HG02678 (cell line): Measurements from ENCODE around the gene TMEM170A.

Experiments
- ATAC-seq: cut with Tn5 transposase; IDR thresholded peaks from one replicate; pipeline ENCODE4 v1.9.1; 2021; ENCODE audit warnings: mild to moderate bottlenecking, moderate library complexity; ENCODE audit not compliant: unreplicated experiment

The TMEM170A gene

GRCh38 chr16:75406943-75407342 is 57.5 kb downstream of the TMEM170A start:
- ATAC-seq, result no peak

- no peak for ATAC-seq
Observed at GRCh38 chr16:75402821-75403475, 61.5 kb downstream of the TMEM170A start.

- no peak for ATAC-seq
Observed at GRCh38 chr16:75402159-75402820, 62.2 kb downstream of the TMEM170A start.

GRCh38 chr16:75401691-75402090 is 62.8 kb downstream of the TMEM170A start:
- ATAC-seq, result no peak

- no peak for ATAC-seq
Observed at GRCh38 chr16:75398333-75398732, 66.2 kb downstream of the TMEM170A start.

- no peak for ATAC-seq
Observed at GRCh38 chr16:75394941-75395340, 69.5 kb downstream of the TMEM170A start.
